K562 (cell line): Measurements from ENCODE around the gene RELCH. TPM values are rescaled to one million over a fixed set of nuclear protein-coding genes. Genes with fewer than 3 reads are reported as not detected.

ENCODE experiments used
- ATAC-seq: fragments of 200-7000 bp; cut with Tn5 transposase; 3 replicates; pipeline ENCODE4 v1.9.1; 2020; ENCODE audit warnings: moderate library complexity
- BruUV-seq: library from RNA; stranded (reverse); fragments of 400-500 nt; replicated peaks from 2 replicates; lab custom pipeline; 2021; lab: Mats Ljungman, UMichigan
- CTCF ChIA-PET: fragments of 300-600 bp; formaldehyde crosslinking; extraction: SDS; loops from one replicate; lab custom pipeline; 2021; ENCODE audit warnings: low intra/inter-chr PET ratio; lab: Yijun Ruan, JAX
- POLR2A ChIA-PET: fragments of 300-600, 350-650 bp; sonication (Branson Sonifier 250); formaldehyde crosslinking; extraction: SDS; loops from one replicate; lab custom pipeline; 2021; ENCODE audit warnings: antibody characterized with exemption, inconsistent platforms; lab: Yijun Ruan, JAX
- DNase-seq, 4 experiments: peaks; one replicate each; pipeline versions ENCODE4 v3.0.0 to v3.0.0-alpha.2; 2011 to 2018; ENCODE audit warnings: low spot score in 3 of 4, mixed read lengths in 3 of 4; ENCODE audit errors: extremely low read depth in 1 of 4
- FAIRE-seq: peaks from 2 replicates; lab custom pipeline; 2011; peaks lifted over from hg19 to GRCh38; lab: Jason Lieb, UNC
- H2AFZ ChIP-seq: 2 replicates; pipeline ENCODE4 v1.6.0; 2011; ENCODE audit warnings: low read depth, low read length, control low read depth, inconsistent platforms
- H3K27ac ChIP-seq: fragments of 200-600 bp; 3 replicates; pipeline ENCODE4 v1.8.0; 2011; ENCODE audit warnings: low read depth, mild to moderate bottlenecking, control low read depth, inconsistent platforms, low read length, moderate library complexity, mixed read lengths; ENCODE audit errors: extremely low read depth
- H3K27me3 ChIP-seq, 2 experiments: fragments of 300-600 bp in 1 of 2; 2 replicates in 1 of 2; 3 replicates in 1 of 2; pipeline versions ENCODE4 v1.6.0 to v1.8.0; 2011; ENCODE audit warnings: inconsistent platforms in 2 of 2, low read length in 2 of 2, mild to moderate bottlenecking in 1 of 2, mixed read lengths in 1 of 2, moderate library complexity in 1 of 2; ENCODE audit not compliant: control insufficient read depth in 2 of 2, insufficient read depth in 2 of 2
- H3K36me3 ChIP-seq: fragments of 300-600 bp; 3 replicates; pipeline ENCODE4 v1.8.0; 2011; ENCODE audit warnings: mild to moderate bottlenecking, low read length, inconsistent platforms; ENCODE audit not compliant: control insufficient read depth, insufficient read depth
- H3K4me1 ChIP-seq, 2 experiments: fragments of 200-600 bp in 1 of 2; replicated peaks in 1 of 2; 2 replicates in 1 of 2; 3 replicates in 1 of 2; pipeline versions ENCODE4 v1.5.1 to v1.8.0; 2011; ENCODE audit warnings: inconsistent platforms in 2 of 2, low read length in 2 of 2, mild to moderate bottlenecking in 1 of 2, mixed read lengths in 1 of 2, moderate library complexity in 1 of 2; ENCODE audit not compliant: control insufficient read depth in 2 of 2, insufficient read depth in 2 of 2
- H3K4me2 ChIP-seq: 2 replicates; pipeline ENCODE4 v1.6.1; 2011; ENCODE audit warnings: low read length, control low read depth, inconsistent platforms, mixed read lengths; ENCODE audit not compliant: insufficient read depth
- H3K4me3 ChIP-seq: fragments of 200-600 bp; sonication (generic), shearing (Covaris generic); 2 replicates; pipeline ENCODE4 v1.5.1; 2016; ENCODE audit warnings: control low read depth, inconsistent platforms
- H3K79me2 ChIP-seq: fragments of 200-600 bp; 3 replicates; pipeline ENCODE4 v1.8.0; 2011; ENCODE audit warnings: low read length, inconsistent platforms; ENCODE audit not compliant: control insufficient read depth, insufficient read depth
- H3K9ac ChIP-seq, 2 experiments: 2 replicates each; pipeline versions ENCODE4 v1.6.0 to v1.6.1; 2011; ENCODE audit warnings: low read depth in 2 of 2, low read length in 2 of 2, control low read depth in 1 of 2, inconsistent platforms in 1 of 2, mild to moderate bottlenecking in 1 of 2, mixed read lengths in 1 of 2; ENCODE audit not compliant: insufficient read depth in 1 of 2
- H3K9me1 ChIP-seq: one replicate; pipeline ENCODE4 v1.6.0; 2011; ENCODE audit warnings: inconsistent platforms, mild to moderate bottlenecking, low read length, moderate library complexity; ENCODE audit not compliant: control insufficient read depth, insufficient read depth
- H3K9me3 ChIP-seq: replicated peaks from 2 replicates; pipeline ENCODE4 v1.5.1; 2011; ENCODE audit warnings: low read depth, low read length, inconsistent platforms; ENCODE audit not compliant: control insufficient read depth, insufficient read depth
- H4K20me1 ChIP-seq: replicated peaks from 2 replicates; pipeline ENCODE4 v1.6.1; 2011; ENCODE audit warnings: low read length, inconsistent platforms, mixed read lengths; ENCODE audit not compliant: control insufficient read depth, insufficient read depth
- SMARCA4 ChIP-seq: fragments of 450-650 bp; IDR thresholded peaks from 2 replicates; pipeline ENCODE4 v1.6.1; 2016
- TRIM28 ChIP-seq: fragments of 450-650 bp; IDR thresholded peaks from 2 replicates; pipeline ENCODE4 v1.6.1; 2017
- WGBS: fragments of 100-300 bp; shearing (Covaris generic); methylation state at CpG from one replicate; pipeline ENCODE4 v1.1.6; 2016; ENCODE audit warnings: low coverage, mixed read lengths; ENCODE audit not compliant: insufficient coverage; ENCODE audit errors: missing lambda C conversion rate; 5-methylcytosine and 5-hydroxymethylcytosine counted together
- in situ Hi-C: fragments of 300-500 bp; cut with MboI; formaldehyde crosslinking; loops from 4 replicates; pipeline ENCODE4 v1.15.0; 2018; ENCODE audit warnings: inconsistent platforms, mixed read lengths
- intact Hi-C: fragments of 100-400 bp; cut with micrococcal nuclease; formaldehyde crosslinking; loops from 2 replicates; pipeline ENCODE4 v1.14.2; 2022
- polyA plus RNA-seq, 8 experiments: library from polyadenylated mRNA; depleted of rRNA in 4 of 8; stranded (reverse) in 5 of 8; unstranded in 3 of 8; fragments of >200 nt; fragmentation: Nextera tagmentation in 2 of 8; fragmentation: Illumina TruSeq in 1 of 8; extraction: Ambion mirVana in 2 of 8; extraction: Trizol in 1 of 8; gene quantifications; 2 replicates each; pipeline versions ENCODE4 v1.2.1 to v1.2.3, GENCODE V29; 2011 to 2014; ENCODE audit warnings: inconsistent platforms in 1 of 8, missing spikeins in 1 of 8
- total RNA-seq, 7 experiments: library from RNA; depleted of rRNA in 6 of 7; stranded (reverse); fragments of >200 nt in 6 of 7; fragmentation: Illumina TruSeq in 2 of 7; extraction: Trizol in 2 of 7; gene quantifications; 2 replicates each; pipeline versions ENCODE4 v1.2.1 to v1.2.3, GENCODE V29; 2011 to 2021; ENCODE audit warnings: low replicate concordance in 1 of 7
- TF ChIP-seq, protein P1 (sequence below): sonication (generic); formaldehyde crosslinking; IDR thresholded peaks from 2 replicates; pipeline ENCODE4 v1.8.0; 2022; ENCODE audit warnings: mild to moderate bottlenecking, missing genetic modification reagents
- TF ChIP-seq, protein P2 (sequence below): sonication (generic); formaldehyde crosslinking; IDR thresholded peaks from 2 replicates; pipeline ENCODE4 v1.8.1; 2023; ENCODE audit warnings: missing genetic modification reagents, mild to moderate bottlenecking, borderline replicate concordance

The RELCH gene
- total and polyA plus RNA-seq, 9 of the 15 experiments (the other 6 are each of a cell fraction or from before 2014, with no cell fraction given) = 1.4 to 13.6 (median 7.6) TPM

DNA sequence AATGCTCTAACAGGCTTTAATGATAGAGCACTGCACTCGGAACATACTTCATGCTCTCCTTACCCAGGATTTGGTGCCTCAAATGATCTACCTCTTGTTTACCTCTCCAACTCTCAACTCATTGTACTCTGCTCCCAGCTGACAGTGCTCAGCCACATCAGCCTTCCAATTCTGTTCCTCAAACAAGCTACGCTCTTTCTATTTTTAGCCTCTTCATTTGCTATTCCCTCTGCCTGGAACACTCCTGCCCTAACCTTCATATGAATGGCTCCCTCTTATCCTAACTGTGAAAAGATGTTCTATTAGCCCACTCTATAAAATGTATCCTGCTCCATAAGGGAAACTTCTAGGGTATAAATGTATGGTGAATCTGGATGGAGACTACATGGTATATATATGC is 42.7 kb upstream of the RELCH start:
- intact Hi-C loops = no loop called here
- no peak for FAIRE-seq
- H3K79me2 ChIP-seq = no peaks in the 10 kb centered on the region
- DNase-seq = no peak
- no TSS peak for BruUV-seq
- peaks cover 5% of the 10 kb centered on the region; the same call in 1 of the 3 replicates for H3K36me3 ChIP-seq
- H3K4me2 ChIP-seq = no peak overlapping the region
- ChIA-PET POLR2A (no interaction called here), CTCF (no interaction called here)
- H3K4me3 ChIP-seq = no peak overlapping the region
- no peak overlapping the region for H2AFZ ChIP-seq
- no peaks in the 10 kb centered on the region for H3K27me3 ChIP-seq
- in situ Hi-C loops = loop anchor here (25.0 kb wide), 1 partner anchor 557 kb away; no protein-coding TSS in a partner anchor
- no peak overlapping the region for H3K27ac ChIP-seq
- no peaks in the 10 kb centered on the region for H4K20me1 ChIP-seq
- 92% methylated on average over 2 of the region's 2 CpGs for WGBS
- no peaks in the 10 kb centered on the region for H3K9me1 ChIP-seq
- ATAC-seq = no peak
- TF ChIP-seq, protein P1, sequence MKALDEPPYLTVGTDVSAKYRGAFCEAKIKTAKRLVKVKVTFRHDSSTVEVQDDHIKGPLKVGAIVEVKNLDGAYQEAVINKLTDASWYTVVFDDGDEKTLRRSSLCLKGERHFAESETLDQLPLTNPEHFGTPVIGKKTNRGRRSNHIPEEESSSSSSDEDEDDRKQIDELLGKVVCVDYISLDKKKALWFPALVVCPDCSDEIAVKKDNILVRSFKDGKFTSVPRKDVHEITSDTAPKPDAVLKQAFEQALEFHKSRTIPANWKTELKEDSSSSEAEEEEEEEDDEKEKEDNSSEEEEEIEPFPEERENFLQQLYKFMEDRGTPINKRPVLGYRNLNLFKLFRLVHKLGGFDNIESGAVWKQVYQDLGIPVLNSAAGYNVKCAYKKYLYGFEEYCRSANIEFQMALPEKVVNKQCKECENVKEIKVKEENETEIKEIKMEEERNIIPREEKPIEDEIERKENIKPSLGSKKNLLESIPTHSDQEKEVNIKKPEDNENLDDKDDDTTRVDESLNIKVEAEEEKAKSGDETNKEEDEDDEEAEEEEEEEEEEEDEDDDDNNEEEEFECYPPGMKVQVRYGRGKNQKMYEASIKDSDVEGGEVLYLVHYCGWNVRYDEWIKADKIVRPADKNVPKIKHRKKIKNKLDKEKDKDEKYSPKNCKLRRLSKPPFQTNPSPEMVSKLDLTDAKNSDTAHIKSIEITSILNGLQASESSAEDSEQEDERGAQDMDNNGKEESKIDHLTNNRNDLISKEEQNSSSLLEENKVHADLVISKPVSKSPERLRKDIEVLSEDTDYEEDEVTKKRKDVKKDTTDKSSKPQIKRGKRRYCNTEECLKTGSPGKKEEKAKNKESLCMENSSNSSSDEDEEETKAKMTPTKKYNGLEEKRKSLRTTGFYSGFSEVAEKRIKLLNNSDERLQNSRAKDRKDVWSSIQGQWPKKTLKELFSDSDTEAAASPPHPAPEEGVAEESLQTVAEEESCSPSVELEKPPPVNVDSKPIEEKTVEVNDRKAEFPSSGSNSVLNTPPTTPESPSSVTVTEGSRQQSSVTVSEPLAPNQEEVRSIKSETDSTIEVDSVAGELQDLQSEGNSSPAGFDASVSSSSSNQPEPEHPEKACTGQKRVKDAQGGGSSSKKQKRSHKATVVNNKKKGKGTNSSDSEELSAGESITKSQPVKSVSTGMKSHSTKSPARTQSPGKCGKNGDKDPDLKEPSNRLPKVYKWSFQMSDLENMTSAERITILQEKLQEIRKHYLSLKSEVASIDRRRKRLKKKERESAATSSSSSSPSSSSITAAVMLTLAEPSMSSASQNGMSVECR = no peak
- TF ChIP-seq SMARCA4 = no peak
- TF ChIP-seq, protein P2, sequence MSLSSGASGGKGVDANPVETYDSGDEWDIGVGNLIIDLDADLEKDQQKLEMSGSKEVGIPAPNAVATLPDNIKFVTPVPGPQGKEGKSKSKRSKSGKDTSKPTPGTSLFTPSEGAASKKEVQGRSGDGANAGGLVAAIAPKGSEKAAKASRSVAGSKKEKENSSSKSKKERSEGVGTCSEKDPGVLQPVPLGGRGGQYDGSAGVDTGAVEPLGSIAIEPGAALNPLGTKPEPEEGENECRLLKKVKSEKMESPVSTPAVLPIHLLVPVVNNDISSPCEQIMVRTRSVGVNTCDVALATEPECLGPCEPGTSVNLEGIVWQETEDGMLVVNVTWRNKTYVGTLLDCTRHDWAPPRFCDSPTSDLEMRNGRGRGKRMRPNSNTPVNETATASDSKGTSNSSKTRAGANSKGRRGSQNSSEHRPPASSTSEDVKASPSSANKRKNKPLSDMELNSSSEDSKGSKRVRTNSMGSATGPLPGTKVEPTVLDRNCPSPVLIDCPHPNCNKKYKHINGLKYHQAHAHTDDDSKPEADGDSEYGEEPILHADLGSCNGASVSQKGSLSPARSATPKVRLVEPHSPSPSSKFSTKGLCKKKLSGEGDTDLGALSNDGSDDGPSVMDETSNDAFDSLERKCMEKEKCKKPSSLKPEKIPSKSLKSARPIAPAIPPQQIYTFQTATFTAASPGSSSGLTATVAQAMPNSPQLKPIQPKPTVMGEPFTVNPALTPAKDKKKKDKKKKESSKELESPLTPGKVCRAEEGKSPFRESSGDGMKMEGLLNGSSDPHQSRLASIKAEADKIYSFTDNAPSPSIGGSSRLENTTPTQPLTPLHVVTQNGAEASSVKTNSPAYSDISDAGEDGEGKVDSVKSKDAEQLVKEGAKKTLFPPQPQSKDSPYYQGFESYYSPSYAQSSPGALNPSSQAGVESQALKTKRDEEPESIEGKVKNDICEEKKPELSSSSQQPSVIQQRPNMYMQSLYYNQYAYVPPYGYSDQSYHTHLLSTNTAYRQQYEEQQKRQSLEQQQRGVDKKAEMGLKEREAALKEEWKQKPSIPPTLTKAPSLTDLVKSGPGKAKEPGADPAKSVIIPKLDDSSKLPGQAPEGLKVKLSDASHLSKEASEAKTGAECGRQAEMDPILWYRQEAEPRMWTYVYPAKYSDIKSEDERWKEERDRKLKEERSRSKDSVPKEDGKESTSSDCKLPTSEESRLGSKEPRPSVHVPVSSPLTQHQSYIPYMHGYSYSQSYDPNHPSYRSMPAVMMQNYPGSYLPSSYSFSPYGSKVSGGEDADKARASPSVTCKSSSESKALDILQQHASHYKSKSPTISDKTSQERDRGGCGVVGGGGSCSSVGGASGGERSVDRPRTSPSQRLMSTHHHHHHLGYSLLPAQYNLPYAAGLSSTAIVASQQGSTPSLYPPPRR = no peak
- no peak for TF ChIP-seq TRIM28
- no peaks in the 10 kb centered on the region for H3K4me1 ChIP-seq
- no peaks in the 10 kb centered on the region for H3K9me3 ChIP-seq
- no peak overlapping the region for H3K9ac ChIP-seq
